VCaP (cell line): ENCODE data around the gene ARFGAP3.
"Not testable (repeated sequence)": the region's sequence is repeated elsewhere in the genome, so short reads cannot be mapped to it uniquely, and the experiment has no call there.

Experiments
- H3K27ac ChIP-seq: fragments of 450-650 bp; 2 replicates; pipeline ENCODE4 v1.5.1; 2017
- TF ChIP-seq, protein P1 (sequence below): fragments of 450-650 bp; conservative IDR thresholded peaks from 2 replicates; pipeline ENCODE4 v1.5.1; 2017; ENCODE audit warnings: mild to moderate bottlenecking, moderate library complexity

The ARFGAP3 gene

DNA sequence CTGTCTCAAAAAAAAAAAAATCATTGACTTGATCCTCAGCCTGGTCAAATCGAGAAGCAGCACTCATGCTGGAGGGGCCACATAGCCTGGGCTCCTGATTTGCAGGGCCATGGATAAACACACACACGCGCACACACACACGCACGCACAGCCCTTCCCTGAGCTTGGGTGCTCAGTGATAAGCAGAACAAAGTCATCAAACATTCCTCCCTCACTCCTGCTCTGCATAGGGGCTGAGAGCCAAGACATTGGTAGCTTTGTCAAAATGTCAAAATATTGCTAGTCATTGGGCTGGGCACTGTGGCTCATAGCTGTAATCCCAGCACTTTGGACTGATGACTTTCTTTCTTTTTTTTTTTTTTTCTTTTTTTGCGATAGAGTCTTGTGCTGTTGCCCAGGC lies 102.4 kb downstream of the ARFGAP3 start:
- TF ChIP-seq, protein P1, sequence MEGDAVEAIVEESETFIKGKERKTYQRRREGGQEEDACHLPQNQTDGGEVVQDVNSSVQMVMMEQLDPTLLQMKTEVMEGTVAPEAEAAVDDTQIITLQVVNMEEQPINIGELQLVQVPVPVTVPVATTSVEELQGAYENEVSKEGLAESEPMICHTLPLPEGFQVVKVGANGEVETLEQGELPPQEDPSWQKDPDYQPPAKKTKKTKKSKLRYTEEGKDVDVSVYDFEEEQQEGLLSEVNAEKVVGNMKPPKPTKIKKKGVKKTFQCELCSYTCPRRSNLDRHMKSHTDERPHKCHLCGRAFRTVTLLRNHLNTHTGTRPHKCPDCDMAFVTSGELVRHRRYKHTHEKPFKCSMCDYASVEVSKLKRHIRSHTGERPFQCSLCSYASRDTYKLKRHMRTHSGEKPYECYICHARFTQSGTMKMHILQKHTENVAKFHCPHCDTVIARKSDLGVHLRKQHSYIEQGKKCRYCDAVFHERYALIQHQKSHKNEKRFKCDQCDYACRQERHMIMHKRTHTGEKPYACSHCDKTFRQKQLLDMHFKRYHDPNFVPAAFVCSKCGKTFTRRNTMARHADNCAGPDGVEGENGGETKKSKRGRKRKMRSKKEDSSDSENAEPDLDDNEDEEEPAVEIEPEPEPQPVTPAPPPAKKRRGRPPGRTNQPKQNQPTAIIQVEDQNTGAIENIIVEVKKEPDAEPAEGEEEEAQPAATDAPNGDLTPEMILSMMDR: no peak
- H3K27ac ChIP-seq: no peak overlapping the region

DNA sequence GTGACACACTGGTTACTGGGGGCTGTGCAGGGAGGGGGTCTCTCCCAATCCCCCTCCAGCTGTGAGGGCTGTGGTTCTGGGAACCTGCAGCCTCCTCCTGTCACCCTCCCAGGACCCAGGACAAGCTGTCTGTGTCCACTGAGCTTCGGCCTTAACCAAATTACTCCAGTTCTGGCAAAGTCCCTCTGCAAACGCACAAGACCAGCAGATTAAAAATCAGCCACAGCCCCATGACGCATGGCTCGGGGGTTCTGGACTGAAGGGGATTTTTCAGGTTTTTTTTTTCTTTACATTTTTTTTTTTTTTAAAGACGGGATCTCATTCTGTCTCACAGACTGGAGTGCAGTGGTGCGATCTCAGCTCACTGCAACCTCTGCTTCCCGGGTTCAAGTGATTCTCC lies 104.2 kb downstream of the ARFGAP3 start:
- TF ChIP-seq, protein P1: no peak
- no peak overlapping the region for H3K27ac ChIP-seq

DNA sequence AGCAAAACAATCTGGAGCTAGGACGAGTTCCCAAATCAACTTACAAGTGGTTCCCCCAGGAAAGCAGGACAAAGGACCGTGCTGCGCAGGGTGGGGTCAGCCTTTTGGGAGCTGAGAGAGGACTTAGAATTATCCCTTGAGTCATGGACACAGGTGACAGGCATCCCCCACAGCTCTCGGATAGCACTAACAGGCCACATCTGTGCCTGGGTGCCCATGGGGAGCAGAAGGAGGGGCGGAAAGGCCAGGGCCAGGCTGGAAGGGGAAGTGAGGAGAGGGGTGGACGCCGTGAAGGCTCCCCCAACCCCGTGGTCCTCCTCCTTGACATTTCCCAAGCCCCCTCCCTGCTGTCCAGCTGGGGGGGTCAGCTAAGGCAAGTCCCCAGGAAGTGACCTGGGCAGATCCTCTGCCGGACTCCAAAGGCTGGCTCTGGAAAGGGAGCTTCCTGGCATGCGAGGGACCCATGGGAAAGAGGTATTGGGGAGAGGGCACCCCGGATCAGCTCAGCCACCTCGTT lies 104.8 kb downstream of the ARFGAP3 start:
- TF ChIP-seq, protein P1: no peak
- H3K27ac ChIP-seq: no peak overlapping the region

DNA sequence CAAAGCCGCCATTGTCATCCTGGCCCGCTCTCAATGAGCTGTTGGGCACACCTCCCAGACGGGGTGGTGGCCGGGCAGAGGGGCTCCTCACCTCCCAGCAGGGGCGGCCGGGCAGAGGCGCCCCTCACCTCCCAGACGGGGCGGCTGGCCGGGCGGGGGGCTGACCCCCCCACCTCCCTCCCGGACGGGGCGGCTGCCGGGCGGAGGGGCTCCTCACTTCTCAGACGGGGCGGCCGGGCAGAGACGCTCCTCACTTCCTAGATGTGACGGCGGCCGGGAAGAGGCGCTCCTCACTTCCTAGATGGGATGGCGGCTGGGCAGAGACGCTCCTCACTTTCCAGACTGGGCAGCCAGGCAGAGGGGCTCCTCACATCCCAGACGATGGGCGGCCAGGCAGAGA lies 106.7 kb downstream of the ARFGAP3 start:
- H3K27ac ChIP-seq: not testable (repeated sequence)

DNA sequence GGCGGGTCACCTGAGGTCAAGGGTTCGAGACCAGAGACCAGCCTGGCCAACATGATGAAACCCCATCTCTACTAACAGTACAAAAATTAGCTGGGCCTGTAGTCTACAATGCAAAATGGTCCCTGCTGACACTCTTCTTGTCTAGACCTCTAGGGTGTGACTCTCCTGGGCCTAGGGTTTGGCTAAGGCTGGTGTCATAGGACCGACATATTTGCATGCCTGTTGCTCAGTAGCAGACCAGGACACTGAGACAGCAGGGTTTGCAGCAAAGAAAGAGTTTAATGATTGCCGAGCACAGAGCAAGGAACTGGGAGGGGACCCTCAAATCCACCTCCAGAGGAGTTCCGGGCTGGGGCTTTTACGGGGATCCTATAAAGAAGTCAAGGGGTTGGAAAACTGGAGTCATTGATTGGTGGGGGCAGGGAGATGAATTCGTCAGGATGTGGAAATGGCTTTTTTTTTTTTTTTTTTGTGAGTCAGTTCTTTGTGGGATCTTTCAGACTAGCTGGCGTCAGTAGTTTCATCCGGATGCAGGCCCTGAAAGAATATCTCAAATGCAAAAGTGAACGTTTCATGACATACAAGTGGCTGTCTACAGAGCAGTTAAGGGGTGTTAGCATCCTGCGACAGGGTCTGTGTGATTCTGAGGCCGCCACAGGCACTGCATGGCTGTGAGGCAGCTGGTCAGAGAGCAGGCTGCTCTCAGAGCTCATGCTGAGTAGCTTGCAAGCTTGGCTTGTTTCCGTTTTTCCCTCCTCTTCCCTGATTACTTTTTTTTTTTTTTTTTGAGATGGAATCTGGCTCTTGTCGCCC lies 109.2 kb downstream of the ARFGAP3 start:
- TF ChIP-seq, protein P1: no peak
- no peak overlapping the region for H3K27ac ChIP-seq
